Measurements from ENCODE around the gene WBP11.
A peak's percentile ranks its signal among the peaks of the same experiment; 100 is the strongest.

The WBP11 gene

GRCh38 chr12:14824012-14824634 lies 20.8 kb upstream of the WBP11 start:
- no peak for DNase-seq (ENCODE audit: low read depth in 2 of 2)

DNA sequence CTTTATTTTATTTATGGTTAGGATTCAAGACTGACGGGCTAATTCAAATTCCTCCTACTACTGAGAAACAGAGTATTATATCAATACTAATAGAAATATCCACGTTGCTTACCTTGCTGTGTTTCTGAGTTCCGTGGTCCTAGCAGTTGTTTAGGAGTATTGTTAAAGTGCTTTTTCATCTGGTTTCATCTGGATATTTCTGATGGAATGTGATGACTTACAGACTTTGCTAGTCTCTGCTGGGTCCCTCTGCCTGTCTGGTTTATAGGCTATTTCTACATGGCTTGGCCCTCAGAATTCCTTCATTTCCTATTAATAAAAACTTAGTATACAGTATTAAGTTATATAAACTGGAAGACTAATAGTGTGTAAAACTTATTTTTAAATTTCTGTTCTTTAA lies 10.7 kb upstream of the WBP11 start, which contains the start of gene SMCO3:
Gene SMCO3 (minus strand): TSS at position 169 of the 400 bp plus-strand sequence. CDS start 7,502 bp downstream, outside the sequence.
- no peak for DNase-seq (ENCODE audit: low read depth in 2 of 2)

- DNase-seq (ENCODE audit: low read depth in 2 of 2): no peak
These were observed 8.2 kb upstream of the WBP11 start for GRCh38 chr12:14811486-14811885.

GRCh38 chr12:14810953-14811483 lies 7.7 kb upstream of the WBP11 start:
- no peak for DNase-seq (ENCODE audit: low read depth in 2 of 2)

GRCh38 chr12:14810167-14810952 lies 7.1 kb upstream of the WBP11 start:
- no peak for DNase-seq (ENCODE audit: low read depth in 2 of 2)

DNA sequence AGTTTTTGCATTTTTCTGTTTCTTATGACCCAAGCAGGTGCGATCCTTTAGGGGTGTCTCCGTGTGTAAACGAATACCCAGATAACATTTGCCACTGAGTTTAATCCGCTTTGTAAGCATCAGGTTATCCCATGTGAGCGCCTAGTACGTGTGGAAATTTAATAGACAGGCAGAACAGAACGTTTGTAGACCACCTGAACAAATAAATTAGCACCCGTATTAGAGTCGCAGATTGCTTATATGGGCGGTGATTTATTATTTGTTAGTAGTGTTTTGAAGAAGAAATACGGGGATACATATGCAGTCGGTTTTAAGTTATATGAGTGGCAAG lies 517 bp upstream of the WBP11 start:
- DNase-seq (ENCODE audit: low read depth in 2 of 2): no peak

GRCh38 chr12:14802721-14803010 lies 612 bp downstream of the WBP11 start:
- DNase-seq (ENCODE audit: low read depth in 2 of 2): no peak

- DNase-seq (ENCODE audit: low read depth in 2 of 2): no peak
These were observed 1.0 kb downstream of the WBP11 start for GRCh38 chr12:14802247-14802646.

- DNase-seq (ENCODE audit: low read depth in 2 of 2): no peak
These were observed 8.2 kb downstream of the WBP11 start for GRCh38 chr12:14795028-14795448.

GRCh38 chr12:14785568-14785967 lies 17.7 kb downstream of the WBP11 start:
- no peak for DNase-seq (ENCODE audit: low read depth in 2 of 2)

DNA sequence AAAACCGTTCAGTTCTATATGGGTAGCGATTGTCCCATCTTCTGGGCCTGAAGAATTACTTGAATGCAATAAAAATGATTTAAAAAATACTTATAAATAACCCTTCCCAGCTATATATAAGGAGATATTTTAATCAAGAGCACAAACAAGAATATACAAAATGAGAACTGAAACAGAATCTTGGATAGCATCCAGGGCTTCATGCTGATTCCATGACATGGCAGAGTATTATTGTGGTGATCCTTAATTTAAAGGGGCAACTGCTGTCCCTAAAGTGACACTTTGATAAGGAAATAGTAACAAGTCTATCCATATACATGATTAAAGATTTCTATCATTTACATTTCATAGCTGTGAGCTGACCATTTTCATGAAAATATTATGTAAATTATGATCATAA lies 18.8 kb downstream of the WBP11 start:
- DNase-seq (ENCODE audit: low read depth in 2 of 2): no peak

GRCh38 chr12:14782756-14783155 lies 20.5 kb downstream of the WBP11 start:
- DNase-seq (ENCODE audit: low read depth in 2 of 2): no peak

- DNase-seq (ENCODE audit: low read depth in 2 of 2): no peak
These were observed 21.7 kb downstream of the WBP11 start for GRCh38 chr12:14781563-14781962.

GRCh38 chr12:14780859-14781258 lies 22.4 kb downstream of the WBP11 start:
- DNase-seq (ENCODE audit: low read depth in 2 of 2): no peak

DNA sequence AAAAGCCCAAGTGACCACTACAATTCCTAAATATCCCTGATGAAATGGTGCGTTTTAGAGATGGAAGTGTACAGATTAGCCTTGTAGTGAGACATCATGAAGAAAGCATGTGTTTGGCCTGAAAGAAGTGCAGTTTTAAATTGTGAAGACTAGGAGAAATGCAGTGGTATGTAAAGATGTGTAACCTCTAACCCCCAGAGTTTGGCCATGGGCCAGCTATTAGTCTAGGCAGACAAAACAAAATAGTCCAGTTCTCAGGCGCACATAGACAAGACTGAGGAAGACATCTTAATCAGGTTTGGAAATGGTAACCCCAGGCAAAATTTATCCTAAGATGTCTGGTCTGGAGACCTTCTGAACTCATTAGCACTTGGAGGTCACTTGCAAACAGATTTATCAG lies 23.4 kb downstream of the WBP11 start:
- DNase-seq (ENCODE audit: low read depth in 2 of 2): no peak

DNA sequence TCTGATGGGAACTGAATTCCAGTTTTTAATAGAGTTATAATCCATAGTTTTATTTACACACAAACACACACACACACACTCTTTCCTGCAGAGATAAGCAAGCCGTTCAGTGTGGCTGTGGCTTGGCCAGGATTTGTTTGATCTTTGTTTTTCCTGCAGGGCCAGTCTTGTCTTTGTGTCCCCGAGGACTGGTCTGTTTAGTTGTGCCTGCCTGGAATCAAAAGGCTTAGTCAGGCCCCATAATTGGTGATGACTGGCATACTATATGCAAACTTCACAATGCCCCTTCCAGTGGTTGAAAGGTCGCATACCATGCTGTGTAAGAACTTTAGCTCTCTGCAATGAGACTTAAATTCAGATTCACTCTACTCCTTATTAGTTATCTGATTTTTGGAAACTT lies 26.0 kb downstream of the WBP11 start:
- DNase-seq (ENCODE audit: low read depth in 2 of 2): no peak

GRCh38 chr12:14776236-14776961 lies 26.9 kb downstream of the WBP11 start:
- DNase-seq (ENCODE audit: low read depth in 2 of 2): no peak

DNA sequence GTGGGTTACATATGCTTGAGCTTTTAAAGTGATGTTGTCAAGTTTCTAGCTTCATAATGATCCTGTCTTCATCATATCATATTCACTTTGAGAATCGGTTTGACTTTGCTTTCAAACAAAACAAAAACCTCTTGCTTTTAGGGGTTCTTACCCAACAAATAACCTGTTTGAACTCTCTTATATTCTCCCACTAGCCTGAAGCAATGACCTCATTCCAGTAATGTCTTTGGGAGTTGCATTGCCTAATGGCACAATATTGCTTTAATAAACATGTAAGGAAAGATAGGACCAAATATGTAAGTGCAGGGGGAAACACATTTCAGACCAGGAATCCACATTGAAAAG lies 27.7 kb downstream of the WBP11 start:
- no peak for DNase-seq (ENCODE audit: low read depth in 2 of 2)

DNA sequence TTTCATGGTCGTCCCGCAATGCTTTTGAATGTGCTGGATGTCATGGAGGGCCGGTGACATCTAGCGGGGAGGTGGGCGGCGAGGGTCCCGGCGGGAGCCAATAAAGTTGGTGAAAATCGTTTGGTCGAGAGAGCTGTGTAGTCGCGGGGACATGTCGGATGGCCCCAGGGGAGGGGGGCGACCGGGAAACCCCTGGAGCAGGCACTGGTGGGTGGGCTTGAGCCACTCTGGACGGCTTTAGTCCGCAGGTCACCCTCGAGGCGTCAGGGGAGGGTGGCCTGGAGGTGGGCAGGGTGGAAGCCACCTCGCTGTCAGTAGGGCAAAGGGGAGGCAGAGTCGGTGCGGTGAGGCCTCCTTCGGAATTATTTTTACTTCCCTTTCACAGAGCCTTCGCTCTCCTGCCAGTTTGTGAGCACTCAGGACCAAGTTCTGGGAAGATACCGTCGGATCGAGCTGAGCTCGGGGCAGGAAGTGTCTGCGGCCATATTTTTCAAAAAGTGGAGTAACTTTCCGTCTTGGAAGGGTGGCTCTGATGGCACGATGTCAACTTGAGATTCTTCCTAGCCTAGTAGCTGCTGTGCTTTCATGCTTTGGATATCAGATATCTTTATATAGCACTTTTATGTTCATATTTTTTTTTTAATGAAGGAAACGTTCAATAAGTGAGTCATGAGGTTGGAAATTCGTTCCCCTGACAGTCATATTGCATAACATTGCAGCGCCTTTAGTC lies 28.2 kb downstream of the WBP11 start:
- DNase-seq (ENCODE audit: low read depth in 2 of 2): no peak

DNA sequence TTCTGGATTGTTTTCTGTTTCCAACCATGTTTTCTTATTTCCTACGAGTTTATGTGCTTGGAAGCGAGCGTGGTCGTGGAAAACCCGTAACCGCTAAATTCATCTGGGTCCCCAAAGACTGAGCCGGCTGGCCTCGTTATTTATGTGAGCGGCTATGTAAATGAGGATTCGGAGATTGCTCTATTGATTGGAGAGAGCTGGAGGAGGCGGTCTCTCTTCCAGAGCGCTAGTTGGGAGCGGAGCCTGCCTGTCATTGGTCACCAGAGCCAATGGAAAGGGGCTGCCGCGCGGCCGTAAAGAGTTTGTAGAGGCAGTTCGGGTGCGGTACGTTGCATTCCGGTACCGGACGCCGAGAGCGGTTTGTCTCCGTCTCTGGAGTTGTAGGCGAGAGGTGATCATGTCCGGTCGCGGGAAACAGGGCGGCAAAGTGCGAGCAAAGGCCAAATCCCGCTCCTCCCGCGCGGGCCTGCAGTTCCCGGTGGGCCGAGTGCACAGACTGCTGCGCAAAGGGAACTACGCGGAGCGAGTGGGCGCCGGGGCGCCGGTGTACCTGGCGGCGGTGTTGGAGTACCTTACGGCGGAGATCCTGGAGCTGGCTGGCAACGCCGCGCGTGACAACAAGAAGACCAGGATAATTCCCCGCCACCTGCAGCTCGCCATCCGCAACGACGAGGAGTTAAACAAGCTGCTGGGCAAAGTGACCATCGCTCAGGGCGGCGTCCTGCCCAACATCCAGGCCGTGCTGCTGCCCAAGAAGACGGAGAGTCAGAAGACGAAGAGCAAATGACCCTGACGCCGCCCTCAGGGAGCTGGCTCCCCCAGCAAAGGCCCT lies 29.0 kb downstream of the WBP11 start:
- peak; percentile 85 to 91 for DNase-seq (ENCODE audit: low read depth in 2 of 2)

DNA sequence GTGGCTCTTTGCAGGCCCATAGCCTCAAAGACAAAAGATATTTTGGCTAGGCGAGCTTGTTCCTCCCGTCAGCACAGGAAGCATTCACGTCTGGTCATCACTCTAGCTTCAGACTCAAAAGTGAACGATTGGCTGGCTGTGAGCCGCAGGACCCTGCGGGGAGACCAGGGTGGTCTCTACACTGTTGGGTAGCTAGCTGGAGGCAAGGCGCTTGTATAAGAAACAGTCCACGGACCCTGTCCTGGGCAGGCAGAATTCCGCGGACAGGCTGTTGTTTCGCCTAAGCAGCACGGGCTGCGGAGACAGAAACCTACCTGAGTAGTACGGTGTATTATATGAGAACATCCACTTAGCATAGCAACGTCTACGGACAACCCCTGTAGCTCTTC lies 29.6 kb downstream of the WBP11 start:
- no peak for DNase-seq (ENCODE audit: low read depth in 2 of 2)

All from stimulated activated CD4-positive, alpha-beta T cell treated with anti-CD3 and anti-CD28 coated beads, Interleukin-15, amount 100 ng/mL, for 48 hours (primary cell).